HG03565 (cell line): ENCODE results near the gene DIP2B.
"Not testable (repeated sequence)": the region's sequence is repeated elsewhere in the genome, so short reads cannot be mapped to it uniquely, and the experiment has no call there.

Experiments
- ATAC-seq: cut with Tn5 transposase; IDR thresholded peaks from one replicate; pipeline ENCODE4 v1.9.1; 2021; ENCODE audit warnings: mild to moderate bottlenecking, moderate library complexity; ENCODE audit not compliant: unreplicated experiment

Gene DIP2B

DNA sequence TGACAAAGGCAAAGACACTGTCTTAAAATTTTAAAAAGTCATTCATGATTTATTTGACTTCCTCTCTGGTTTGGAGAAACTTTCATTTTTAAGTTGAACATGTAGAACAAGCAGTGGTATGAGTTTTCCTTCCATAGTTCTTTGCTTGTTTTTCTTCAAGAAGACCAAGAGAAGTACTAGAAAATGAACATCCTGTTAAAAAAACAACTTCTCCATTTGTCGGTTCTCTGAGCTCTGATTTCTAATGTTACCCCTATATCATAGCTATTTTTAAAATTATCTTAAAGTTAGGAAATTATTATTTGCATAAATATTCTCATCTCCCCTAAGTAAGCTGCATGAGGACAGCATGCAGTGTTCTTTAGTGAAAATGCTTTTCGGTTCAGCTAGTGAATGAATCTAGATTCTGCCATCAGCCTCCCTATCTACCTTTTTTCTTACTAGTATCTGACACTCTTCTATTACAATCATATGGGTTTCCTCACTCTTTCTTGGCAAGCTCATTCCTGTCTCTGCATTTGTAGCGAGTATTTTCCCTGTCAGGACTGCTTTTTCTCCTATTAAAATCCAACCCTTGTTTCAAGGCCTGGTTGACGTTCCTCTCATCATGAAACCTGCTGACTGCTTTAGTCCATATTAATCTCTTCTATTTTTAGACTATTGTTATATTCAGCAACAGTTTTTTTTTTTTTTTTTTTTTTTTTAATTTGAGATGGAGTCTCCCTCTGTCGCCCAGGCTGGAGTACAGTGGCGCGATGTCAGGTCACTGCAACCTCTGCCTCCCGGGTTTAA, 15.8 kb downstream of the DIP2B start:
- no peak for ATAC-seq

GRCh38 chr12:50521781-50522180, 17.0 kb downstream of the DIP2B start:
- ATAC-seq, result not testable (repeated sequence)

GRCh38 chr12:50523772-50524171, 19.0 kb downstream of the DIP2B start:
- no peak for ATAC-seq

DNA sequence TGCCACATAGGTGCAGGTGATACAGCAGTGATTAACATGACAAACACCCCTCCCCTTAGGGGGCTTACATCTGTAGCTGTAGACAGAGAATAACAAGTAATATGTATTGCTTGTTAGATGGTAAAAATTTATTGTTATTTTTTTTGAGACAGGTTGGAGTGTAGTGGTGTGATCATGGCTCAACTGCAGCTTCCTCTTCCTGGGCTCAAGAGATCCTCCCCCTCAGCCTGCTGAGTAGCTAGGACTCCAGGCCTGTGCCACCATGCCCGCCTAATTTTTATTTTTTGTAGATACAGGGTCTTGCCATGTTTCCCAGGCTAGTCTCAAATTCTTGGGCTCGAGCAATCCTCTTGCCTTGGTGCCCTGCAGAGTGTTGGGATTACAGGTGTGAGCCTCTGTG, 19.8 kb downstream of the DIP2B start:
- no peak for ATAC-seq

DNA sequence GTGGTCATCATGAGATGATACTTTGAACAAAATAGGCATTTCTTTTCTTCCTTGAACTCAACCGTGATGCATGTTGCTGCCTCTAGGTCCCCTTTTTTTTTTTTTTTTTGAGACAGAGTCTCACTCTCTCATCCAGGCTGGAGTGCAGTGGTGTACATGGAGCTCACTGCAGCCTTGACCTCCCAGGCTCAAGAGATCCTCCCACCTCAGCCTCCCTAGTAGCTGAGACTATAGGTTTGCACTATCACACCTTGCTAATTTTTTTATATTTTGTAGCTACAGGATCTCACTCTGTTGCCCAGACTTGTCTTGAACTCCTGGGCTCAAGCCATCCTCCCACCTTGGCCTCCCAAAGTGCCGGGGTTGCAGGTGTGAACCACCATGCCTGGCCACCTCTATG, 20.6 kb downstream of the DIP2B start:
- no peak for ATAC-seq

DNA sequence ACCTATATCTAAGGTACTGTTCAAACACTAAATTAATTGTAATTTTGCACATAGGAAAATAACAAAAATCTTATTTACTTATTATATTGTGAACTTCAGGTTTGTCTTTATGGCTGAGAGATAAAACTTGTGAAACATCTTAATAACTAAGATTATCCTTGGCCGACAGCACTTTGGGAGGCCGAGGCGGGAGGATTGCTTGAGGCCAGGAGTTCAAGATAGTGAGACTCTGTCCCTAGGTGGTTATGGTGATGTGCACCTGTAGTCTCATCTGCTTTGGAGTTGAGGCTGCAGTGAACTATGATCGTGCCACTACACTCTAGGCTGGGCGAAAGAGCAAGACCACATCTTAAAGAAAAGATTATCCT, 22.6 kb downstream of the DIP2B start:
- ATAC-seq, result no peak

GRCh38 chr12:50528800-50529199, 24.0 kb downstream of the DIP2B start:
- no peak for ATAC-seq

DNA sequence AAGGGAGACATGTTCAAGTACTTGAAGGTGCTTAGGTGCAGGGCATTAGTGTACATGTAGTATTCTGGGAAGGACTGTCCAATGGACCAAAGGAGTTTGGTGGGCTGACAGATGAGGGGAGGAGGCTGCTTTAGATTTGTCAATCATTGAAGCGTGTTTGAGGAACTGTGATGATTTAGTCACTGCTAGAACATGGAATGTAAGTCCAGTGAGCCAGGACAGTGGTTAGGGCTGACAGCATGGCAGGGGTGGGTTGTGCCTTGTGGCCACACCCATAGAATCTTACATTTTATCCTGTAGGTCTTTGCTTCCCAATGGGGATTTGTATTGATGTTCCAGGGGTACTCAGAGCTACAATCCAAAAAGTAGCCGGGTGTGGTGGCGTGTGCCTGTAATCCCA, 24.6 kb downstream of the DIP2B start:
- ATAC-seq, result no peak

DNA sequence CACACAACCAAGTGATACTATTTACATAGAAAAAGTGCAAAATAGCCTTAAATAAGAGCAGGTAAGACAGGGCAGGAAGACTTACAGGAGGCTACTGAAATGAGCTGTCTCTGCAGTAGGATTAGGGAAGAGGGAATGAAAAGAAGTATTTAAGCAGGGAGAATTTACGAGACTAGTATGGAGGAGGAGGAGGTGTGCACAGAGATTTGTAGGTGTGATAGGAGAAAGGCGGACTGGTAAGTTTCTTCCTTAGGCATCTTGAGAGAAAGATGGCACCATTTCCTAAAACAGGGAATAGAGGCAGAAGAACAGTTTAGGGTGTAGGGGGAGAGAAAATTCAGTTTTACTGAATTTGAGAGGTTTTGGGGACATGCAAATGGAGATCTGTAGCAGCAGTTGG, 25.7 kb downstream of the DIP2B start:
- no peak for ATAC-seq

GRCh38 chr12:50533203-50533584, 28.4 kb downstream of the DIP2B start:
- no peak for ATAC-seq

- no peak for ATAC-seq
These were observed 29.2 kb downstream of the DIP2B start for GRCh38 chr12:50533971-50534370.

- ATAC-seq, result no peak
These were observed 32.2 kb downstream of the DIP2B start for GRCh38 chr12:50536831-50537537.

DNA sequence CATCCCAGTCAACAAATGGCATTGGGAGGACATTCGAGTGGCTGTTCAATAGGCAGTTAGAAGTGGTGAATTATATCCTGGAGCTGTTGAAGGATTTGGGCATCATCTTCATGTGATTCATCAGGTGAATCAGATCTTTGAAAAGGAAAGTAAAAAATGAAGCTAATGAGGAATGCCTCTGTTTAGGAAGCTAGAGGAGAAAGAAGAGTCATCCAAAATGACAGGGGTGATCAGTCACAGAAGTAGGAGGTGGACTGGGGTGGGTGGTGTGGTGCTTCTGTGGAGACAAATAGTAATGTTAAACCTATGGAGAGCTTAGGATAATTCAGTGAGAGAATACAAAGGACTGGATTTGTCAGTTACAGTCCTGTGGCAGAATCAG, 32.7 kb downstream of the DIP2B start:
- ATAC-seq, result no peak

DNA sequence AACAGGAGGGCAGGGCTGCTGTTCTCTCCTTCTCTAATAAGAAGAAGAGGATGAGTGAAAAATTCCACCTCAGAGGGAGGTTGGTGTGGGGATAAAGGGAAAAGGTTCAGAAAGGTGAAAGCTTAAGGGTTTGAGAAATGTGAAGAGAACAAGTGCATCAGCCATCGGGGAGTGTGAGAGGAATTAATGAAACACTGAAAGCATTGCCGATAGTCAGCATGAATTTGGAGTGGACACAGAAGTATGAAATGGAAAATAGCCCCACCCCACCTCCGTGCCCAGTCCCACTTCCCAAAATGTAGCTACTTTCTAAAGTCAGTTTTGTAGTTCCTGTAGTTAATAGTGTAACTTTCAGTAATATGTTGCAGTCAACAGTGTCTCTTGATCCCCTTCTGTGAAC, 33.4 kb downstream of the DIP2B start:
- no peak for ATAC-seq

- ATAC-seq, result no peak
These were observed 36.4 kb downstream of the DIP2B start for GRCh38 chr12:50541139-50541538.

DNA sequence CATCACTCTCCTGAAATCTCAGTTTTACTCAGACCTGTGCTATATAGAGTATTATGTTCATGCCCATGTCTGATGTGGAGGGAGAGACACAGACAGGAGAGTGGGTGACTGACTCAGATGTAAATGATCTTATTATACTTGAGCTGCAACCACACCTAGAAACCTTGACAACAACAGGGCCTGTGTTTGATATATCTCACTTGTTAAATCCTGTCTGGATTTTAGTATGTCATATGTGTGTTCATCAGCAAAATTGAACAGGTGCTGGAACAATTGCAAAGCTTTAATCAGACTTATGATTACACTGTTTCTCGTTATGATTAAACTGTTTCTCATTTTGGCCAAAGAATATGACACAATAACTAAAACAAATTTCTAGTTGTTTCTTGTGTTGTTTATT, 37.7 kb downstream of the DIP2B start:
- ATAC-seq, result no peak

GRCh38 chr12:50543188-50543587, 38.4 kb downstream of the DIP2B start:
- not testable (repeated sequence) for ATAC-seq

- no peak for ATAC-seq
These were observed 40.4 kb downstream of the DIP2B start for GRCh38 chr12:50545213-50545612.

- no peak for ATAC-seq
These were observed 41.0 kb downstream of the DIP2B start for GRCh38 chr12:50545786-50546185.

GRCh38 chr12:50546441-50547318, 41.9 kb downstream of the DIP2B start:
- ATAC-seq, result no peak

DNA sequence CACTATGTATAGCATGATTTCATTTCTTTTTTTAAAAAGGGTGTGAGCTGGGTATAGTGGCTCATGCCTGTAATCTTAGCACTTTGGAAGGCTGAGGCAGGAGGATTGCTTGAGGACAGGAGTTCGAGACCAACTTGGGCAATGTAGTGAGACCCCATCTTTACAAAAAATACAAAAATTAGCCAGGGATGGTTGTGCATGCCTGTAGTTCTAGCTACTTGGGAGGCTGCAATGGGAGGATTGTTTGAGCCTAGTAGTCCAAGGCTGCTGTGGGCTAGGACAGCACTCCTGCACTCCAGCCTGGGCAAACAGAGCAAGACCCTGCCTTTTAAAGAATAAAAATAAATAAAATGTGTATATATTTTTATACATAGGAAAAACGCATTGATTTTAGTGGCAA, 43.0 kb downstream of the DIP2B start:
- ATAC-seq, result no peak

GRCh38 chr12:50549885-50550284, 45.1 kb downstream of the DIP2B start:
- no peak for ATAC-seq
